ENCODE measurements around the gene OPCML. TPM values are rescaled to one million over a fixed set of nuclear protein-coding genes. Genes with fewer than 3 reads are reported as not detected.

Gene OPCML
- total RNA-seq, 1 experiment from 2014 or later, result not detected

DNA sequence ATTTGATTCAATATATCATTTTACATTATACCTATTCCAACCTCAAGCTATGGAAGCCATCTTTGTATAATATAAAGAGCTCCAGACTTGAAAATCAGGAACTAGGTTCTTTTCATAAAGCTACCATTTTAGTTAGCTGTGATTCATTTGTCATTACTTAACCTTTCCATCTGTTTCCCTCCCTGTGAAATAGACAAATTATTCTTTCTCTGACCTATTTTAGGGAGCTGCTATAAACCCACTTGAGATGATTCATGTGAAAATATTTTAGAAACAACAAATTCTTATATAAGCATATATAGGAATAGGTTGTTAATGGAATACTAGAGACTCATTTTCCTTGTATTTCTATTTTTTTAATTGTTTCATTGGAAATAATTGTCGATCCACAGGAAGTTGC lies 1012.1 kb downstream of the OPCML start:
- no peaks in the 10 kb centered on the region for H3K36me3 ChIP-seq (ENCODE audit: control insufficient read depth, insufficient read depth, low read length)
- ChIA-PET CTCF (no interaction called here), POLR2A (no interaction called here)
- BruUV-seq (replicated peaks), result no TSS peak
- H3K9me3 ChIP-seq (ENCODE audit: control insufficient read depth, insufficient read depth, low read depth, low read length), result no peaks in the 10 kb centered on the region
- ATAC-seq, result no peak
- DNase-seq (ENCODE audit: low read depth, low spot score), result no peak
- intact Hi-C loops (cut with micrococcal nuclease; ENCODE audit: unreplicated experiment) (no loop called here), in situ Hi-C loops (cut with HindIII; ENCODE audit: low pct_unique_long_range_greater_than_20kb, low sequenced_read_pairs) (no loop called here)
- no peaks in the 10 kb centered on the region for H3K4me1 ChIP-seq (ENCODE audit: control insufficient read depth, insufficient read depth, low read length)
- H3K27ac ChIP-seq (ENCODE audit: low read length), result no peak overlapping the region
- H3K4me3 ChIP-seq (ENCODE audit: low read depth in 2 of 2, low read length in 2 of 2), result no peak overlapping the region
- TF ChIP-seq, protein P1, sequence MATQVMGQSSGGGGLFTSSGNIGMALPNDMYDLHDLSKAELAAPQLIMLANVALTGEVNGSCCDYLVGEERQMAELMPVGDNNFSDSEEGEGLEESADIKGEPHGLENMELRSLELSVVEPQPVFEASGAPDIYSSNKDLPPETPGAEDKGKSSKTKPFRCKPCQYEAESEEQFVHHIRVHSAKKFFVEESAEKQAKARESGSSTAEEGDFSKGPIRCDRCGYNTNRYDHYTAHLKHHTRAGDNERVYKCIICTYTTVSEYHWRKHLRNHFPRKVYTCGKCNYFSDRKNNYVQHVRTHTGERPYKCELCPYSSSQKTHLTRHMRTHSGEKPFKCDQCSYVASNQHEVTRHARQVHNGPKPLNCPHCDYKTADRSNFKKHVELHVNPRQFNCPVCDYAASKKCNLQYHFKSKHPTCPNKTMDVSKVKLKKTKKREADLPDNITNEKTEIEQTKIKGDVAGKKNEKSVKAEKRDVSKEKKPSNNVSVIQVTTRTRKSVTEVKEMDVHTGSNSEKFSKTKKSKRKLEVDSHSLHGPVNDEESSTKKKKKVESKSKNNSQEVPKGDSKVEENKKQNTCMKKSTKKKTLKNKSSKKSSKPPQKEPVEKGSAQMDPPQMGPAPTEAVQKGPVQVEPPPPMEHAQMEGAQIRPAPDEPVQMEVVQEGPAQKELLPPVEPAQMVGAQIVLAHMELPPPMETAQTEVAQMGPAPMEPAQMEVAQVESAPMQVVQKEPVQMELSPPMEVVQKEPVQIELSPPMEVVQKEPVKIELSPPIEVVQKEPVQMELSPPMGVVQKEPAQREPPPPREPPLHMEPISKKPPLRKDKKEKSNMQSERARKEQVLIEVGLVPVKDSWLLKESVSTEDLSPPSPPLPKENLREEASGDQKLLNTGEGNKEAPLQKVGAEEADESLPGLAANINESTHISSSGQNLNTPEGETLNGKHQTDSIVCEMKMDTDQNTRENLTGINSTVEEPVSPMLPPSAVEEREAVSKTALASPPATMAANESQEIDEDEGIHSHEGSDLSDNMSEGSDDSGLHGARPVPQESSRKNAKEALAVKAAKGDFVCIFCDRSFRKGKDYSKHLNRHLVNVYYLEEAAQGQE (IDR thresholded peaks at IDR 0.05; ENCODE audit: insufficient read depth in 1 of 2, low read depth in 2 of 2, low read length in 1 of 2), result no peak
- TF ChIP-seq SIN3A (IDR thresholded peaks at IDR 0.05; ENCODE audit: borderline replicate concordance, insufficient read depth, low read depth, low read length) (no peak), TCF7L2 (IDR thresholded peaks at IDR 0.05; ENCODE audit: low read depth, low read length) (no peak), POLR2AphosphoS5 (IDR thresholded peaks at IDR 0.05; ENCODE audit: low read depth, low read length) (no peak)
- TF ChIP-seq, protein P2, sequence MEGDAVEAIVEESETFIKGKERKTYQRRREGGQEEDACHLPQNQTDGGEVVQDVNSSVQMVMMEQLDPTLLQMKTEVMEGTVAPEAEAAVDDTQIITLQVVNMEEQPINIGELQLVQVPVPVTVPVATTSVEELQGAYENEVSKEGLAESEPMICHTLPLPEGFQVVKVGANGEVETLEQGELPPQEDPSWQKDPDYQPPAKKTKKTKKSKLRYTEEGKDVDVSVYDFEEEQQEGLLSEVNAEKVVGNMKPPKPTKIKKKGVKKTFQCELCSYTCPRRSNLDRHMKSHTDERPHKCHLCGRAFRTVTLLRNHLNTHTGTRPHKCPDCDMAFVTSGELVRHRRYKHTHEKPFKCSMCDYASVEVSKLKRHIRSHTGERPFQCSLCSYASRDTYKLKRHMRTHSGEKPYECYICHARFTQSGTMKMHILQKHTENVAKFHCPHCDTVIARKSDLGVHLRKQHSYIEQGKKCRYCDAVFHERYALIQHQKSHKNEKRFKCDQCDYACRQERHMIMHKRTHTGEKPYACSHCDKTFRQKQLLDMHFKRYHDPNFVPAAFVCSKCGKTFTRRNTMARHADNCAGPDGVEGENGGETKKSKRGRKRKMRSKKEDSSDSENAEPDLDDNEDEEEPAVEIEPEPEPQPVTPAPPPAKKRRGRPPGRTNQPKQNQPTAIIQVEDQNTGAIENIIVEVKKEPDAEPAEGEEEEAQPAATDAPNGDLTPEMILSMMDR (IDR thresholded peaks at IDR 0.05), result no peak
- no peaks in the 10 kb centered on the region for H3K27me3 ChIP-seq (ENCODE audit: control insufficient read depth, insufficient read depth, low read length)

DNA sequence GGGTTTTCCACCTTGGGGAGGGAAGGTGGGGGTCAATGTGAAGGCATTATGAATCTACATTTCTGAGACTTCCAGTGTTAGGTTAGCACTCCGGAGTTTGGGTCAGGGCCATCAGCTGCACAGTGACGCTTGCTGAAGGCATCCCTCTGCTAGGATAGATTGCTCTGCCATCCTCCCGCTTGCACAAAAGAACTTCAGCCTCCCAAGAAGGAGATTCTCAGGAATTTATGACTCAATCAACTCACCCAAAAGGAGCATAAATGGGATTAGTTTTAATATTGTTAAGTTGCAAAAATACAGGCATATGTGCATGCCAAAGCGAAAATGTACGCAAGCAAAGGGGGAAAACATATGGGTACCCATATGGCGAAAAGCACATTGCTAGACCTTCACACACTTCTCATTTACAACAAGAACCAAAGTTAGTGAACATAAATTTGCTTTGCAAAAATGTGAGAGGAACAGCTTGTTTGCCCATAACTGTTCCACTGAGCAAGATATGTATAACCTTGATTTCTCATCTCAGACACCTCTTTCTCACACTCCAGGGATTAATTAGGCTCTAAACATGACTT lies 1013.0 kb downstream of the OPCML start:
- no TSS peak for BruUV-seq (replicated peaks)
- Histone ChIP-seq H3K4me1 (ENCODE audit: control insufficient read depth, insufficient read depth, low read length) (no peaks in the 10 kb centered on the region), H3K4me3 (ENCODE audit: low read depth in 2 of 2, low read length in 2 of 2) (no peak overlapping the region), H3K27me3 (ENCODE audit: control insufficient read depth, insufficient read depth, low read length) (no peaks in the 10 kb centered on the region), H3K9me3 (ENCODE audit: control insufficient read depth, insufficient read depth, low read depth, low read length) (no peaks in the 10 kb centered on the region), H3K36me3 (ENCODE audit: control insufficient read depth, insufficient read depth, low read length) (no peaks in the 10 kb centered on the region), H3K27ac (ENCODE audit: low read length) (no peak overlapping the region)
- in situ Hi-C loops (cut with HindIII; ENCODE audit: low pct_unique_long_range_greater_than_20kb, low sequenced_read_pairs), result no loop called here
- CTCF ChIA-PET, result no interaction called here
- intact Hi-C loops (cut with micrococcal nuclease; ENCODE audit: unreplicated experiment), result no loop called here
- ATAC-seq, result no peak
- DNase-seq (ENCODE audit: low read depth, low spot score), result no peak
- POLR2A ChIA-PET, result no interaction called here
- TF ChIP-seq POLR2AphosphoS5 (IDR thresholded peaks at IDR 0.05; ENCODE audit: low read depth, low read length), result no peak
- TF ChIP-seq, protein P2 (IDR thresholded peaks at IDR 0.05), result no peak
- TF ChIP-seq, protein P1 (IDR thresholded peaks at IDR 0.05; ENCODE audit: insufficient read depth in 1 of 2, low read depth in 2 of 2, low read length in 1 of 2), result no peak
- TF ChIP-seq SIN3A (IDR thresholded peaks at IDR 0.05; ENCODE audit: borderline replicate concordance, insufficient read depth, low read depth, low read length), result no peak
- no peak for TF ChIP-seq TCF7L2 (IDR thresholded peaks at IDR 0.05; ENCODE audit: low read depth, low read length)
